OCI-LY7 (cell line): ENCODE results near the gene MYL3. TPM values are rescaled to one million over a fixed set of nuclear protein-coding genes. Genes with fewer than 3 reads are reported as not detected.
"Not testable (repeated sequence)": the region's sequence is repeated elsewhere in the genome, so short reads cannot be mapped to it uniquely, and the experiment has no call there.

Source experiments
- BruUV-seq: library from RNA; stranded (reverse); fragments of 400-500 nt; replicated peaks from 2 replicates; lab custom pipeline; 2021; lab: Mats Ljungman, UMichigan
- CTCF ChIA-PET: fragments of 300-600 bp; sonication (Branson Sonifier 250); formaldehyde crosslinking; loops from one replicate; lab custom pipeline; 2022; ENCODE audit warnings: antibody characterized with exemption; ENCODE audit not compliant: unreplicated experiment; lab: Charles Lee
- POLR2A ChIA-PET: fragments of 300-600 bp; sonication (Branson Sonifier 250); formaldehyde crosslinking; loops from one replicate; lab custom pipeline; 2022; ENCODE audit warnings: antibody characterized with exemption; lab: Charles Lee
- DNase-seq: peaks from one replicate; pipeline ENCODE4 v3.0.0-alpha.2; 2015; ENCODE audit warnings: low spot score
- H2AFZ ChIP-seq: fragments of 200-600 bp; sonication (generic), shearing (Covaris generic); 2 replicates; pipeline ENCODE4 v1.6.1; 2014; ENCODE audit warnings: mild to moderate bottlenecking, antibody characterized with exemption, low read length, moderate library complexity
- H3K27ac ChIP-seq: fragments of 200-600 bp; sonication (generic); 2 replicates; pipeline ENCODE4 v1.5.1; 2014; ENCODE audit warnings: mixed run types, low read depth, mild to moderate bottlenecking, moderate library complexity, low read length, inconsistent platforms; ENCODE audit not compliant: poor library complexity, severe bottlenecking
- H3K36me3 ChIP-seq: fragments of 200-600 bp; sonication (generic); 2 replicates; pipeline ENCODE4 v1.6.1; 2014; ENCODE audit warnings: mild to moderate bottlenecking, antibody characterized with exemption, low read length, moderate library complexity, mixed read lengths; ENCODE audit not compliant: insufficient read depth
- H3K4me1 ChIP-seq: fragments of 200-600 bp; sonication (generic); 2 replicates; pipeline ENCODE4 v1.5.1; 2014; ENCODE audit warnings: mild to moderate bottlenecking, low read length; ENCODE audit not compliant: insufficient read depth, poor library complexity, severe bottlenecking
- H3K4me2 ChIP-seq: fragments of 200-600 bp; sonication (generic); 2 replicates; pipeline ENCODE4 v1.6.1; 2014; ENCODE audit warnings: mild to moderate bottlenecking, low read length
- H3K4me3 ChIP-seq: fragments of 200-600 bp; sonication (generic); 2 replicates; pipeline ENCODE4 v1.5.1; 2014; ENCODE audit warnings: mild to moderate bottlenecking, low read depth, low read length; ENCODE audit not compliant: poor library complexity, severe bottlenecking
- H3K79me2 ChIP-seq: fragments of 200-600 bp; sonication (generic); 2 replicates; pipeline ENCODE4 v1.6.1; 2016; ENCODE audit warnings: low read depth, mild to moderate bottlenecking, low read length, moderate library complexity, mixed read lengths; ENCODE audit not compliant: insufficient read depth
- H3K9me2 ChIP-seq: fragments of 200-600 bp; sonication (generic); 2 replicates; pipeline ENCODE4 v1.6.1; 2016; ENCODE audit warnings: mild to moderate bottlenecking, low read length, mixed read lengths; ENCODE audit not compliant: insufficient read depth
- H3K9me3 ChIP-seq: fragments of 200-600 bp; sonication (generic); 2 replicates; pipeline ENCODE4 v1.6.1; 2014; ENCODE audit warnings: mild to moderate bottlenecking, mixed run types, low read length, mixed read lengths
- H4K20me1 ChIP-seq: fragments of 200-600 bp; sonication (generic); 2 replicates; pipeline ENCODE4 v1.6.1; 2014; ENCODE audit warnings: mild to moderate bottlenecking, antibody characterized with exemption, low read length, moderate library complexity, mixed read lengths; ENCODE audit not compliant: insufficient read depth
- EZH2phosphoT487 ChIP-seq: fragments of 200-600 bp; sonication (generic); IDR thresholded peaks from 2 replicates; pipeline ENCODE4 v1.6.1; 2018; ENCODE audit warnings: low read depth, borderline replicate concordance, mild to moderate bottlenecking, mixed run types, antibody characterized with exemption, low read length, moderate library complexity, mixed read lengths
- intact Hi-C: fragments of 100-400 bp; cut with micrococcal nuclease; formaldehyde crosslinking; loops from one replicate; pipeline ENCODE4 v1.10.0; 2022; ENCODE audit not compliant: unreplicated experiment
- total RNA-seq, 2 experiments: library from RNA; depleted of rRNA in 1 of 2; stranded (reverse); fragments of >200 nt in 1 of 2; shearing (Covaris generic) in 1 of 2; gene quantifications; 2 replicates each; pipeline ENCODE4 v1.2.3, GENCODE V29; 2014 to 2022
- TF ChIP-seq, protein P1 (sequence below): fragments of 200-600 bp; sonication (generic); conservative IDR thresholded peaks from 2 replicates; pipeline ENCODE4 v1.5.1; 2014; ENCODE audit warnings: mild to moderate bottlenecking, antibody characterized with exemption, low read length, moderate library complexity, mixed read lengths

MYL3 gene
- total RNA-seq, 2 experiments from 2014 or later: not detected

GRCh38 chr3:46820852-46821251 is 42.4 kb downstream of the MYL3 start:
- POLR2A ChIA-PET: no interaction called here
- Histone ChIP-seq H3K4me2 (no peak overlapping the region), H3K4me1 (no peaks in the 10 kb centered on the region), H3K36me3 (no peaks in the 10 kb centered on the region), H3K9me2 (no peaks in the 10 kb centered on the region), H3K79me2 (no peaks in the 10 kb centered on the region), H4K20me1 (no peaks in the 10 kb centered on the region), H3K9me3 (peaks cover 6% of the 10 kb centered on the region; the same call in 1 of the 2 replicates), H2AFZ (no peak overlapping the region), H3K27ac (no peak overlapping the region), H3K4me3 (no peak overlapping the region)
- intact Hi-C loops: no loop called here
- CTCF ChIA-PET: no interaction called here
- no TSS peak for BruUV-seq
- DNase-seq: no peak
- TF ChIP-seq EZH2phosphoT487: no peak
- TF ChIP-seq, protein P1, sequence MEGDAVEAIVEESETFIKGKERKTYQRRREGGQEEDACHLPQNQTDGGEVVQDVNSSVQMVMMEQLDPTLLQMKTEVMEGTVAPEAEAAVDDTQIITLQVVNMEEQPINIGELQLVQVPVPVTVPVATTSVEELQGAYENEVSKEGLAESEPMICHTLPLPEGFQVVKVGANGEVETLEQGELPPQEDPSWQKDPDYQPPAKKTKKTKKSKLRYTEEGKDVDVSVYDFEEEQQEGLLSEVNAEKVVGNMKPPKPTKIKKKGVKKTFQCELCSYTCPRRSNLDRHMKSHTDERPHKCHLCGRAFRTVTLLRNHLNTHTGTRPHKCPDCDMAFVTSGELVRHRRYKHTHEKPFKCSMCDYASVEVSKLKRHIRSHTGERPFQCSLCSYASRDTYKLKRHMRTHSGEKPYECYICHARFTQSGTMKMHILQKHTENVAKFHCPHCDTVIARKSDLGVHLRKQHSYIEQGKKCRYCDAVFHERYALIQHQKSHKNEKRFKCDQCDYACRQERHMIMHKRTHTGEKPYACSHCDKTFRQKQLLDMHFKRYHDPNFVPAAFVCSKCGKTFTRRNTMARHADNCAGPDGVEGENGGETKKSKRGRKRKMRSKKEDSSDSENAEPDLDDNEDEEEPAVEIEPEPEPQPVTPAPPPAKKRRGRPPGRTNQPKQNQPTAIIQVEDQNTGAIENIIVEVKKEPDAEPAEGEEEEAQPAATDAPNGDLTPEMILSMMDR: no peak

- Histone ChIP-seq H3K9me3 (no peaks in the 10 kb centered on the region), H3K4me2 (no peak overlapping the region), H4K20me1 (no peaks in the 10 kb centered on the region), H3K36me3 (no peaks in the 10 kb centered on the region), H3K27ac (no peak overlapping the region), H2AFZ (no peak overlapping the region), H3K79me2 (no peaks in the 10 kb centered on the region), H3K4me3 (no peak overlapping the region), H3K9me2 (no peaks in the 10 kb centered on the region), H3K4me1 (no peaks in the 10 kb centered on the region)
- BruUV-seq: no TSS peak
- intact Hi-C loops: no loop called here
- POLR2A ChIA-PET: no interaction called here
- TF ChIP-seq, protein P1: no peak
- no peak for TF ChIP-seq EZH2phosphoT487
- DNase-seq: no peak
- CTCF ChIA-PET: no interaction called here
Observed at GRCh38 chr3:46812237-46812791, 50.9 kb downstream of the MYL3 start.

GRCh38 chr3:46811615-46812236 is 51.5 kb downstream of the MYL3 start:
- Histone ChIP-seq H3K4me2 (no peak overlapping the region), H2AFZ (no peak overlapping the region), H3K9me3 (no peaks in the 10 kb centered on the region), H3K4me3 (no peak overlapping the region), H3K9me2 (no peaks in the 10 kb centered on the region), H3K4me1 (no peaks in the 10 kb centered on the region), H4K20me1 (no peaks in the 10 kb centered on the region), H3K79me2 (no peaks in the 10 kb centered on the region), H3K36me3 (no peaks in the 10 kb centered on the region), H3K27ac (no peak overlapping the region)
- BruUV-seq: no TSS peak
- ChIA-PET POLR2A (no interaction called here), CTCF (no interaction called here)
- no peak for DNase-seq
- TF ChIP-seq EZH2phosphoT487: no peak
- TF ChIP-seq, protein P1: no peak
- intact Hi-C loops: no loop called here

DNA sequence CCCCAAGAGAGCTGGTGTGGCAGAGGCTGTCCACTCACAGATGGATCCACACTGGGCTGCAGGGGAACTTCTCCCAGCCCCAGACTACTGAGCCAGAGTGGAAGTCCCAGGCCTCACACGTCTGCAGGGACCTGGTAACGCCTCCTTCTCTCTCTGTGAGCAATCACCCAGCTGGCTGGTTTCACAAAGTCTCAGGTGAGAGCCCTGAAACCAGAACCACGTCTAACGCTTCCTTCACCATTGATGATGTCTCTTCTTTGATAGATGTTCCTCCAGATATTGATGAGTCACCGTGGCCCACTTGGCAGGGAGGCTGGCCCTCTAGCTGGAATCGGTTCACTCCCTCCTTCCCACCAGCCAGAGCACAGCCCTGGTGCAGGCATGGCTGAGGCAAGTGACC is 54.5 kb downstream of the MYL3 start:
- DNase-seq, H3K4me1 ChIP-seq, H4K20me1 ChIP-seq, H3K4me2 ChIP-seq, H3K79me2 ChIP-seq, CTCF ChIA-PET, H3K27ac ChIP-seq, H3K4me3 ChIP-seq, BruUV-seq, H2AFZ ChIP-seq, intact Hi-C loops, H3K9me3 ChIP-seq, H3K36me3 ChIP-seq, H3K9me2 ChIP-seq: not testable (repeated sequence)
- POLR2A ChIA-PET: interaction anchor here (0.6 kb wide), 1 partner anchor 549 kb away, joined by 4 read pairs; no protein-coding TSS in a partner anchor
